HG03135 (cell line): ENCODE results near the gene PSMD8.
"Not testable (repeated sequence)": the region's sequence is repeated elsewhere in the genome, so short reads cannot be mapped to it uniquely, and the experiment has no call there.

Experiments used
- ATAC-seq: cut with Tn5 transposase; IDR thresholded peaks from one replicate; pipeline ENCODE4 v1.9.1; 2021; ENCODE audit warnings: mild to moderate bottlenecking, moderate library complexity; ENCODE audit not compliant: unreplicated experiment

Gene PSMD8

GRCh38 chr19:38409631-38410133 is 35.3 kb downstream of the PSMD8 start:
- ATAC-seq, result no peak

DNA sequence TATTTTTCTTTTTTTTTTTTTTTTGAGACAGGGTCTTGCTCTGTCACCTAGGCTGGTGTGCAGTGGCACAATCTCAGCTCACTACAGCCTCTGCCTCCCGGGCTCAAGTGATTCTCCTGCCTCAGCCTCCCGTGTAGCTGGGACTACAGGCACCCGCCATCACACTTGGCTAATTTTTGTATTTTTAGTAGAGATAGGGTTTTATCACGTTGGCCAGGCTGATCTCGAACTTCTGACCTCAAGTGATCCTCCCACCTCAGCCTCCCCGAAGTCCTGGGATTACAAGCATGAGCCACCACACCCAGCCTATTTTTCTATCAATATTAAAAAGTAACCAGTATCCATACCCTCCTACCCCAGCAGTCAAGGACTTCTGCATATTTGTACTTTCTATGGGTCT is 36.0 kb downstream of the PSMD8 start:
- ATAC-seq, result not testable (repeated sequence)

DNA sequence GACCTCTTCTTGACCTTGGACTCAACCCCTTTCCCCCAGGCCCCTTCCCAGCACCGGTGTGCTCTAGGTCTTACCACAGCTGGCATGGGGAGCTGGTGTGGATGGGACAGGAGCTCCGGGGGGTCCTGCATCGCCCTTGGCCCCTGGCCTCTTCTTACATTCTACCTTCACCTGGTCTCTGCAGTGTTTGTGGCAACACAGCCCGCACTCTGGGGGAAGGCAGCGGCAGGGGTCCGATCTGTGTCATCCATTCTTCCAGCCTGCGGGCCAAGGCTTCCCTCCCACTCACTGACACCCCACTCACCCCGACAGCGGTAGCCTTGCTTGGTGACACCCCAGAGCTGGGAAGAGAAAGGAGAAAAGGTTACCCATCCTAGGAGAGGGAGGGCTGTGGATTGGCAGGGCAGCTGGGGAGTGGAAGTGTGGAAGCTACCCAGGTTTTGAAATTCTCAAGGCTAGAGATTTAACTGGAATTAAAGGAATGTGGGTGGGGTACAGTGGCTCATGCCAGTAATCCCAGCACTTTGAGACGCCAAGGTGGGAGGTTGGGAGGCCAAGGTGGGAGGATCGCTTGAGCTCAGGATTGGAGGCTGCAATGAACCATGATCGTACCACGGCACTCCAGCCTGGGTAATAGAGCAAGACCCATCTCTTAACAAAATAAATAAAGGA is 36.8 kb downstream of the PSMD8 start:
- no peak for ATAC-seq

DNA sequence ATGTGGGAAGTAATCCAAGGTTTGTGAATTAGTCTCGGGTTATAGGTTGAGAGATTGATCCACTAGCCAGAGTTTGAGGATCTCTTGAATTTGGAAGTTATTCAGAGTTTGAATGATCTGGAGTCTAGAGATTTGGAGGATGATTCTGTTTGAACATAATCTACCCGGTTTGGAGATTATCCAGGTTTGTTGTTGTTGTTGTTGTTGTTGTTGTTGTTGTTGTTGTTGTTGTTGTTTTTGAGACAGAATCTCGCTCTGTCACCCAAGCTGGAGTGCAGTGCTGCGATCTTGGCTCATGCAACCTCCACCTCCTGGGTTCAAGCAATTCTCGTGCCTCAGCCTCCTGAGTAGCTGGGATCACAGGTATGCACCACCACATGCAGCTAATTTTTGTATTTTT is 37.5 kb downstream of the PSMD8 start:
- not testable (repeated sequence) for ATAC-seq

DNA sequence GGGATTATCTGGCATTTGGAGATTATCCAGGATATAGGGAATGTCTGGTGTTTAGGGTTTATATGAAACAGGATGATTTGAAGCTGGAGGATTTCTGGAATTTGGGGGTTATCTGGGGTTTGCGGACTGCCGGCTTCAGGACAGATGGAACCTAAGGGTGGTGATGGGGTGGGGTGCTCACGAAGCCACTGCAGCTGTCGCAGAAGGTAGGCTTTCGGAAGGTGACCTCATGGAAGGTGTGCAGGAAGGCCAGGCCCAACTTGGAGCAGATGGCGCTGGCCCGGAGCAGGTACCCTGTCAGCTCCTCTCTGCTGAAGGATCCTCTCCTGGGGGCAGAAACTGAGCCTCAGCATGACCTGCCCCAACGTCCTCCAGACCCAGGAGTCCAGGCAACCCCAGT is 38.1 kb downstream of the PSMD8 start:
- ATAC-seq, result no peak

GRCh38 chr19:38412961-38413360 is 38.6 kb downstream of the PSMD8 start:
- ATAC-seq, result no peak

DNA sequence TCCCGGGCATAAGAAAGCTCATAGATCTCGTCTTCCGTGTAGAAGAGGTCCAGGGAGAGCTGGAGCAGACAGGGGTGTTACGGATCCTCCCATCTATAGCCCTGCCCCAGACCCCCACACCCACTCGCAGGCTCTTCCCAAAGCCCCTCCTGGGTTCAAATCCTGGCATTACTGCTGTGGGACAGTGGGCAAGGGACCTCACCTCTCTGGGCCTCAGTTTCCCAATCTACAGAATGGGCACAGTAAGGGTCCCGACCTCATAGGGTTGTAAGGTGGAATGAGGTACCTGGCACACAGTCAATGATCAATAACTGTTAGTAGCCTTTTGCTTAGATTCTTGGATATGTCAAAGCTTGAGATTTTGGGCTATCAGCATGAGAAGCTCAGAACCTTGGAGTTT is 39.0 kb downstream of the PSMD8 start:
- no peak for ATAC-seq

DNA sequence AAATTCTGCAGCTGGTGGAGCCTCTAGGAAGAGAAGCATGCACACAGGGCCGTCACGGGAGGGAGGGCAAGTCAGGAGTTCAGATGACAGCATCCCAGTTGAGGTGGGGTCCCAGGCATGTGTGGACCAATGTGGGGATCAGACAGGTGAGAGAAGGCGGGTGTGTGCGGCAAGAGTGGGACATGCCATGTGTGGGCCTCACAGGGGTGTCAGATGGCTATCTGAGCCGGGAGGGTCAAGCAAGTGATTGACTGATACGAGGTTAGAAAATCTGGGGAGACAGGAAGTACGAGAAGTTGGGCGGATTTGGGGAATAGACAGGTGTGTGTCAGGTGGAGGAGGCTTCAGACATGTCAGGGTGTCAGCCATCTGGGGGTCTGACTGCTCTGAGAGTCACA is 42.8 kb downstream of the PSMD8 start:
- ATAC-seq, result no peak

DNA sequence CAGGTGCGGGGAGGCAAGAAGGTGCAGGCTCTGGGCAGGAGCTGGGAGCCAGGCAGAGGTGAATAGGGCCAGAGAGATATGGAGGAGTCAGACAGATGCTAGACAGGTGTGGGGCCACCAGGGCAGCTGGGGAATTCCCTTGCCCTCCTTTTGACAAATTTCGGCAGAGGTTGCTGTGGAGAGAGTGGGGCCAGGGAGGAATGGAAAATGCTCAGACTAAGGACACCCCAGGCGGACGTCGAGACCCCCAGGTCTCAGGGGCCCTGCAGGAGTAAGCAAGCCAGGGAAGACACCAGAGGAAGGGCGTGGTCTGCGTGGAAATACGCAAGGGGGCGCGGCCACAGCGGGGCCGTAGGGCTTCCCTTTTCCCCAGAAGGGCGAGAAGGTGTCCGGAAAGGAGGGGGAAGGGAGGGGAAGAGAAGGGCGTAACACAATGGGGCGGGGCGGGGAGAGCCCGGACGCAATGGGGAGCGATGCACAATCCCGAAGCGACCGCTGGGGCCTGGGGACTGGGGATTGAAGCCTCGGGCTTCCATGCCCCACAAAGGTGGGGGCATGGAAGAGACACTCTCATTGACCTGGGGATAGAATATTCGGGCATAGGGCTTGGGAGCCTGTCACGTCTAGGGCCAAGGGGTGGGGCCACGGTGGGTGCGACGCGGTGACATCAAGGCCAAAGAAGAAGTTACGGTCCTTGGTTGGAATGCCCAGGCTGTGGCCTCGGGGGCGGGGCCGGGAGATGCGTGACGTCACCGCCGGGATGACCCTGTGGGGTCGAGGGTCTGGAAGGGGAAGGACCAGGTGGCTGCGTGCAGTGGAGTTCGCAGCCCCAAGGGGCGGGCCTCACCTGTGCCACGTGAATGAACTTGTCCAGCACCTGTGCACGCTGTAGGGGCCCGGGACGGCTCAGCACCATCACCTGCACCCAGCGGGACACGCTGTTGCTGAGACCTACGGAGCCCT is 43.5 kb downstream of the PSMD8 start:
- no peak for ATAC-seq

- ATAC-seq, result no peak
These were observed 46.6 kb downstream of the PSMD8 start for GRCh38 chr19:38420935-38421334.

DNA sequence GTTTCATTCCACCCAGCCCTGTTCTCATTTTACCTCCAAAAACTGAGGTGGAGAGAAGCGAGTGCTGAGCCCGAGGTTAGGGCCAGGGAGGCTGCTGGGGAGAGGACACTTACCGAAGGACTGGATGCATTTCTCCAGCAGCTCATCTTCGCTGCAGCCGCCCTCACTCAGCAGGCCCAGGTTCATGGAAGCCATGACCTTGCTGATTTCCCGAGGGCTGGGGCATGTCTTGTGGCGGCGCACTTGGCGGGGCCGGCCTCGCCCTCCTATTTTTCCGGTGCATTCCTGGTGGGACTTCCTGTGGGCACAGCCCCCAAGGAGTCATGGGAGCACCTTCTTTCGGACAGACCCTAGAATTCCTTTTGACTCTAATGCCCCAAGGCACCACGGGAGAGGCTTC is 47.5 kb downstream of the PSMD8 start:
- no peak for ATAC-seq

- no peak for ATAC-seq
These were observed 48.1 kb downstream of the PSMD8 start for GRCh38 chr19:38422438-38422837.

DNA sequence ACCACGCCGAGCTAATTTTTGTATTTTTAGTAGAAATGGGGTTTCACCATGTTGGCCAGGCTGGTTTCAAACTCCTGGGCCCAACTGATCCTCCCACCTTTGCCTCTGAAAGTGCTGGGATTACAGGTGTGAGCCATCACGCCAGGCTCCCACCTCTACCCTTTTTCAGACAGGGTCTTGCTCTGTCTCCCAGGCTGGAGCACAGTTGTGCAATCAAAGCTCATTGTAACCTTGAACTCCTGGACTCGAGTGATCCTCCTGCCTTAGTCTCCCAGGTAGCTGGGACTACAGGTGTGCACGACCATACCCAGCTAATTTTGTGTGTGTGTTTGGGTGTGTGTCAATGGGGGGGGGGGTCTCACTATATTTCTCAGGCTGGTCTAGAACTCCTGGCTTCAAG is 49.9 kb downstream of the PSMD8 start:
- ATAC-seq, result no peak

DNA sequence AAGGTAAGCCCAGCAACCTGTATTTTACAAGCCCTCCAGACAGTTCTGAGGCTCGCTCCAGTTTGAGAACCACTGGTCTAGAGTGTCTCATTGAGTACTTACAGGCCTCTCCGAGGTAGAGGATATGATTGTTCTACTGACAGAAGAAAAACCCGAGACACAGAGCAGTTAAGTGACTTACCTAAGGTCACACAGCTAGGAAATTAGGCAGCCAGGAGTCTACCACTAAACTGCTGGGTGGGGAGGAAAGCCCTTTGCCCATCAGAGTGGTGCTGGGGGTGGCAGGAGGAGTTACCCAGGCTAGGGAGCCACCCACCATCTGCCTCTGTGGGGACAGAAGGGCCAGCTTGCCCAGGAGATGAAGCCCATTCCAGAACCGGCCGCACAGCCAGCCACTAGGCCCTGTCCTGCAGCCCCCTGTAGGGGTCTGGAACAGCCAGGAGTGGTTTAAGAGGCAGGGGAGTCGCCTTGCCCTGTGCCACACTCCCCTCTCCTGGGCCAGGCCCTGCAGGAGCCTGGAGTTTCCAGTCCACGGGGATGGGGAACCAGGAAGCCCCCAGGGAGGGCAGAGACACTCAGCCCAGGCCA is 50.9 kb downstream of the PSMD8 start:
- ATAC-seq, result no peak

GRCh38 chr19:38425810-38426466 is 51.6 kb downstream of the PSMD8 start, which contains the start of gene RASGRP4:
Gene RASGRP4, minus strand, starts transcription at chr19:38426219. Its CDS starts 128 bp downstream, at chr19:38426091.
- no peak for ATAC-seq

GRCh38 chr19:38427035-38427677 is 52.8 kb downstream of the PSMD8 start:
- ATAC-seq, result not testable (repeated sequence)

DNA sequence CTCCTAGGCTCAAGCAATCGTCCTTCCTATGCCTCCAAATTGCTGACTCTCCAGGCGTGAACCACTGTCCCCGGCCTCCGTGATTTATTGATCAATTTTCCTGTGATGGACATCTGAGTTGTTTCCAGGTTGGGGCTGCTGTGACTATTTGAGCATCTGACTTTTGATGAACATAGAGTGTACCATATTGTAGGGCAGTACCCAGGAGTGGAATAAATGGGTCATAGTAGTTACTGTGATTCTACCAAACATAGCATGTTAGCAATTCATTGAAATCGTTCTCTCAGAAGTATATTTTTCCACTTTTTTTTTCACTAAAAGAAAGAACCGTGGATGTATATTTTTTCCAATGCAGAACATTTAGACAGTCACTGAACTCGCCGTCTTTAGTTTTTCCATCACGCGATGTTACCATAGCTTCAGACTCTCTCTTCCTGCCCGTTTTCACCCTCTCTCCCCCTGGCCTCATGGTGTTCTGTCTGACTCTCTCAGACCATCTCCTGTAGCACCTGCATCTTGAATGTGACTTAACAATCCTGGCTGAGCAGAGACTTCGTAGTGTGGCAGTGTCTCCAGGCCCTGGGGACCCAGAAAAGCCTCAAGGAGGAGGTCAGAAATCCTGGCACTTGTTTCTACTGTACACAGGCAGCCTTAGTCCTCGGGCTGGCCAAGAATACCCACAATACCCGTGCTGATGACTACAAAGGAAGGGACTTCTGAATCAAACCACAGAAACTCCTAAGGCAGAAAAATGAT is 54.9 kb downstream of the PSMD8 start:
- ATAC-seq, result no peak

- ATAC-seq, result no peak
These were observed 55.4 kb downstream of the PSMD8 start for GRCh38 chr19:38429811-38430156.

- ATAC-seq, result no peak
These were observed 56.6 kb downstream of the PSMD8 start for GRCh38 chr19:38430931-38431330.

DNA sequence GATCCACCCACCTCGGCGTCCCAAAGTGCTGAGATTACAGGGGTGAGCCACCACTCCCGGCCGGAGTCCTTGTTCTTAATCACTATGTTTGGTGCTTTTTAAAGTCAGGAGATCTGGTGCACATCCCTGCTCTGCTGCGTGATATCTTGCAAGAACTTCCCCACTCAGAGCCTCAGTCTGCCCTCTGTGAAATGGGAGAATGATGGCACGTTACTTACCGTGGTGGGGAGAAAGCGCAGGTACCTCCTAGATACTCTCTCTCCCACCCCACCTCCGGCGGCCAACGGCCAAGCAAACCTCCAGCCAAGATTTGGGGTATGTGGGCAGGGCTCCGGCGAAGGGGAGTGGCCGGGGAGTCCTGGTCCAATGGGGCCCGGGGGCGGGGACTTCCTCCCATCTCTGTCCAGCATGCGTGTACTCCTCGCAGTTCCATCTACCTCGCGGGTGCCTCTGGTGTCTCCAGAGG is 58.9 kb downstream of the PSMD8 start, which contains the start of gene RYR1:
RYR1 (plus strand) TSS at position 424 of the 466 bp plus-strand sequence. CDS start 139 bp downstream, outside the sequence.
- no peak for ATAC-seq
